Muscle layer of colon (tissue), 2 donors: ENCODE data around the gene EPHA2.
"Not testable (repeated sequence)": the region's sequence is repeated elsewhere in the genome, so short reads cannot be mapped to it uniquely, and the experiment has no call there.

Experiments
- H3K27ac ChIP-seq: one replicate; pipeline ENCODE4 v1.7.0; 2013; ENCODE audit warnings: low read depth, mild to moderate bottlenecking, low read length, moderate library complexity
- H3K27me3 ChIP-seq, 2 donors: one replicate each; pipeline ENCODE4 v1.7.0; 2013; ENCODE audit warnings: low read length in 2 of 2, mild to moderate bottlenecking in 2 of 2; ENCODE audit not compliant: insufficient read depth in 2 of 2, control insufficient read depth in 1 of 2
- H3K36me3 ChIP-seq: one replicate; pipeline ENCODE4 v1.7.0; 2013; ENCODE audit warnings: mild to moderate bottlenecking, low read length; ENCODE audit not compliant: insufficient read depth
- H3K4me1 ChIP-seq: one replicate; pipeline ENCODE4 v1.7.0; 2013; ENCODE audit warnings: mild to moderate bottlenecking, low read length; ENCODE audit not compliant: insufficient read depth
- H3K4me3 ChIP-seq, 2 donors: one replicate each; pipeline ENCODE4 v1.7.0; 2013; ENCODE audit warnings: low read length in 2 of 2, low read depth in 1 of 2, mild to moderate bottlenecking in 1 of 2, moderate library complexity in 1 of 2
- H3K9ac ChIP-seq: one replicate; pipeline ENCODE4 v1.7.0; 2013; ENCODE audit warnings: low read length
- H3K9me3 ChIP-seq: one replicate; pipeline ENCODE4 v1.7.0; 2013; ENCODE audit warnings: mild to moderate bottlenecking, low read length
- donor health status: abdominal sarcoma.
- donor health status: Adenocarcinoma of cecum.

The EPHA2 gene

DNA sequence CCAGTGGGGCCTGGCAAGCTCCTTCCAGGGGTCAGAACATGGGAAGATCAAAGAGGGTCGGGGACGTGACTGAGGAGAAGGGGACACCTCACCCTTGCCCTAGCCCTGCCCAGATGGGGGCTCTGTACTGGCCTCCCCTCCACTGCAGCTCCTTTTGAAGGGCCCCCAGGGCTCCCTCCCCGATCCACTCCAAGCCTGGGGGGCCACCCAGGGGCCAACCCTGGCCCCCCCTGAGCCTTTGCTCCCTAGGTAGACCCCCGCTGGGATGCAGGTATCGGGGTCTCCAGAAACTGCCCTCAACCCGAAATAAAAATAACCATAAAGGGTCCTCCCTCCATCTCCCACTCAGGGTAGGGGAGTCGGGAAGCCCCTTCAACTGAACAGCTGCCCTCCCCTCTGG, 45.0 kb downstream of the EPHA2 start:
- Histone ChIP-seq H3K9me3 (no peaks in the 10 kb centered on the region), H3K4me1 (no peaks in the 10 kb centered on the region), H3K9ac (no peak overlapping the region), H3K4me3 (no peak overlapping the region), H3K27me3 (no peaks in the 10 kb centered on the region), H3K36me3 (no peaks in the 10 kb centered on the region), H3K27ac (no peak overlapping the region)

DNA sequence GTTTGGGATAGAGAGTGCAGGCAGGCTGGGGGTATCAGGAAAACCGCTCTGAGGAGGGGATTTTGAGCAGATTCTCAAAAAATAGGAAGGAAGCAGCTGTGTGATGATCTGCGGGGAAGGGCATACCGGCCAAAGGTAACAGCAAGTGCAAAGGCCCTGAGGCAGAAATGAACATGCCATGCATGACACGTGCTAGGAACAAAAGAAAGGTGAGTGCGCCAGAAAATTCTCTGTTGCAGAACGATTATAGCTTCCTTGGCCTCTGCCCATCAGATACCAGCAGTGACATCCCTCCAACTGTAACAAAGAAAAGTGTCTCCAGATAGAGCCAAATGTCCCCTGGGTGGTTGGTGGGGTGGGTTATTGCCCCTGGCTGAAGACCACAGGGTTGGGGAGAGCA, 45.4 kb downstream of the EPHA2 start:
- Histone ChIP-seq H3K36me3 (no peaks in the 10 kb centered on the region), H3K27me3 (no peaks in the 10 kb centered on the region), H3K4me1 (no peaks in the 10 kb centered on the region), H3K27ac (no peak overlapping the region), H3K4me3 (no peak overlapping the region), H3K9ac (no peak overlapping the region), H3K9me3 (no peaks in the 10 kb centered on the region)

DNA sequence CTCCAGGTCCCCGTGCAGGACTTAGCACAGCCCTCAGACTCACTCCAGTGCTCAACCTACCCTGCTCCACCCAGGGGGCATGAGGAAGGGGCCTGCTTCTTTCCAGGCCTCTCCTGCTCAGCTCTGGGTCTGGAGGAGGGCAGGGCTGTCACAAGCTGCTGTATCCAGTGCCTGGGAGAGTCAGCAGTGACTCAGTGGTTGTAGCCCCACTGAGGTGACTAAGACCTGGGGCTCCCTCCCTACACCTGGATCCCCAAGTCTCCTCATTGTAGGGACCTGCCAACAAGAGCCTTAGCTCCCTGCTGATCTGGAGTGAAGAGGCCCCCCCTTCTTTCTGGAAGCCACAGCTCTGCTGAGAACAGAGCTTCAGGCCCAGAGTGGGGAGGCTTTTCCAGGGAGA, 46.3 kb downstream of the EPHA2 start:
- H3K9ac ChIP-seq: no peak overlapping the region
- no peaks in the 10 kb centered on the region for H3K4me1 ChIP-seq
- no peak overlapping the region for H3K27ac ChIP-seq

DNA sequence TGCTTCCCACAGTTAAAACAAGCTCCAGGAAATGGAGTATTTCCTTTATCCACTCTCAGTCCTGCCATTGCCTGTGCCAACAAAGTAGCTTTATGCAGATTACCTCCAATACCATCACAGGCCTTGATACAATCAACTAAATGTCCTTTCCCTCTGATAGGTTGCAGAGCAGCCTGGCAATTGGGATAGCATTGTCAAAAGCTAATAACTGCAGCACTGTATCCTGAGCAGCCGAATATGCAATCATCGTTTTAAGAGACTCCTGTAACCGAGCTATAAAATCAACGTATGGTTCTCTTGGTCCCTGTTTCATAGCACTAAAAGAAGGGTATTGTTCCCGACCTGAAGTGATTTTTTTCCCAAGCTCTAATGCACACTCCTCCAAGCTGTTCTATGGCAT, 48.8 kb downstream of the EPHA2 start:
- H3K9me3 ChIP-seq, H3K9ac ChIP-seq, H3K27me3 ChIP-seq, H3K27ac ChIP-seq, H3K4me1 ChIP-seq, H3K36me3 ChIP-seq, H3K4me3 ChIP-seq: not testable (repeated sequence)

More for the DNA sequence above, 46.3 kb downstream of the EPHA2 start:
- H3K36me3 ChIP-seq: no peaks in the 10 kb centered on the region
- no peak overlapping the region for H3K4me3 ChIP-seq
- H3K27me3 ChIP-seq: no peaks in the 10 kb centered on the region
- no peaks in the 10 kb centered on the region for H3K9me3 ChIP-seq

DNA sequence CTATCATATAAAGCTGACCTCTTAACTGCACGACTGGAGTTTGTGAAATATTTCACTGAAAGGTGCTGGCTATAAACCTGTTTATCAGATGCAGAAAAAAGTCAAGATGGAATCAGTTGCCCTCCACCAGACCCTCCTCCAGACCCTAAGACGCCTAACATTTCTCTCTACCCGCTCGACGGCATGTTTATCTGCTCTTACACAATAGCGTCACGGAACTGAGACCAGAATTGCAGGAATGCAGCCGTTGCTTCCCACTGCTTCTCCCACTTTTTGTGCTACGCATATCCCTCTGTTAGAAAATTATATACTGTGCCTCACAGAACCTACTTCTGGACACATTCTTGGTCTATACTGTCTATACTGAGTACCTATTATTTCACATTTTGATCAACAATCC, 54.2 kb downstream of the EPHA2 start:
- H3K9me3 ChIP-seq: no peaks in the 10 kb centered on the region
- no peaks in the 10 kb centered on the region for H3K27me3 ChIP-seq
- no peak overlapping the region for H3K9ac ChIP-seq
- H3K4me1 ChIP-seq: no peaks in the 10 kb centered on the region
- H3K36me3 ChIP-seq: no peaks in the 10 kb centered on the region
- H3K4me3 ChIP-seq: no peak overlapping the region
- H3K27ac ChIP-seq: no peak overlapping the region

GRCh38 chr1:16099412-16099811, 56.5 kb downstream of the EPHA2 start:
- H3K27ac ChIP-seq: no peak overlapping the region
- no peak overlapping the region for H3K4me3 ChIP-seq
- no peaks in the 10 kb centered on the region for H3K9me3 ChIP-seq
- H3K27me3 ChIP-seq: no peaks in the 10 kb centered on the region
- no peaks in the 10 kb centered on the region for H3K36me3 ChIP-seq
- H3K4me1 ChIP-seq: no peaks in the 10 kb centered on the region
- H3K9ac ChIP-seq: no peak overlapping the region

- Histone ChIP-seq H3K9ac (no peak overlapping the region), H3K4me1 (no peaks in the 10 kb centered on the region), H3K4me3 (no peak overlapping the region), H3K27me3 (no peaks in the 10 kb centered on the region), H3K9me3 (no peaks in the 10 kb centered on the region), H3K36me3 (no peaks in the 10 kb centered on the region), H3K27ac (no peak overlapping the region)
These were observed 60.4 kb downstream of the EPHA2 start for GRCh38 chr1:16095447-16095846.

DNA sequence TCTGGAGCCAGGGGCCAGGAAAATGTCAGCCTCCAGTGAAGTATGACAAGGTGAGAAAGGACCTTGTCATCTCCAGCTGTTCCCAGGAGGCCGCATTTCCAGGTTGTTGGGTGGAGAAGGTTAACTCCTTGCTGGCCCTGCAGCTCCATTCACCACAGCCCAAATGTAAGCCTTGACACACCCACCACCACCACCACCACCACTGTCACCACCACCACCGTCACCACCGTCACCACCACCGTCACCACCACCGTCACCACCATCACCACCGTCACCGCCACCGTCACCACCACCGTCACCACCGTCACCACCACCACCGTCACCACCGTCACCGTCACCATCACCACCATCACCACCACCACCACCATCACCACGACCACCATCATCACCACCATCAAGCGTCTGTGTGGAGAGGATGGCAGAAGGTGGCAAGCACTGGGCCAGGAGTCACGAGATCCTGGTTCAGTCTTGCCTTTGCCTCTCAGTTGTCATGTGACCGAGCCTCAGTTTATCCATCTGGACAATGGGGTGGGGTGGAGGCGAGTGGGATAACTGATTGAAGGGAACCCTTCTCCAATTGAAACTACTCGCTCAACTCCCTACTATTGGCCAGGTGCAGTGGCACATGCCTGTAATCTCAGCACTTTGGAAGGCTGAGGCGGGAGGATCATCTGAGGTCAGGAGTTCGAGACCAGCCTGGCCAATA, 61.3 kb downstream of the EPHA2 start:
- Histone ChIP-seq H3K4me1 (no peaks in the 10 kb centered on the region), H3K27ac (no peak overlapping the region), H3K4me3 (no peak overlapping the region), H3K9ac (no peak overlapping the region), H3K36me3 (no peaks in the 10 kb centered on the region), H3K27me3 (no peaks in the 10 kb centered on the region), H3K9me3 (no peaks in the 10 kb centered on the region)

- H3K9me3 ChIP-seq: no peaks in the 10 kb centered on the region
These were observed 62.3 kb downstream of the EPHA2 start for GRCh38 chr1:16093611-16094010.

DNA sequence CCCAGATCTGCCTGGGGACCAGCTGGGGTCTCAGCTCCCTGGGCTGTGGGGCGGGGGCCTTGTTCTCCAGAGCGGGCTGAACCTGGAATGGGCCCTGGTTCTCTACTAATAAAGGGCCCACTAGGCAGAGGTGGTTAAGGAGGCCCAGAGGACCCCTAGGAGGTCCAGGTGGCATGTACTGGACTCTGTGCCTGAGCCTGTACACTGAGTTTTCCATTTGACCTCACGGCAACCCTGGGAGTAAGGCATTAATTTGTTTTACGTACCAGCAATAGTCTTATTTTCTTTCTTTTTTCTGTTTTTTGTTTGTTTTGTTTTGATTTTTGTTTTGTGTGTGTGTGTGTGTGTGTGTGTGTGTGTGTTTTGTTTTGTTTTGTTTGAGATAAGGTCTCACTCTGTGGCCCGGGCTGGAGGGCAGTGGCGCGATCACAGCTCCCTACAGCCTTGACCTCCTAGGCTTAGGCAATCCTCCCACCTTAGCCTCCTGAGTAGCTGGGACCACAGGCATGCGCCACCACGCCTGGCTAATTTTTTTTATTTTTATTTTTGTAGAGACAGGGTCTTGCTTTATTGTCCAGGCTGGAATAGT, 62.9 kb downstream of the EPHA2 start:
- Histone ChIP-seq H3K9me3 (no peaks in the 10 kb centered on the region), H3K4me3 (no peak overlapping the region), H3K27ac (no peak overlapping the region), H3K9ac (no peak overlapping the region), H3K27me3 (no peaks in the 10 kb centered on the region), H3K4me1 (no peaks in the 10 kb centered on the region), H3K36me3 (no peaks in the 10 kb centered on the region)

More at GRCh38 chr1:16093611-16094010, 62.3 kb downstream of the EPHA2 start:
- no peak overlapping the region for H3K27ac ChIP-seq
- no peak overlapping the region for H3K9ac ChIP-seq
- no peaks in the 10 kb centered on the region for H3K4me1 ChIP-seq
- H3K4me3 ChIP-seq: no peak overlapping the region
- H3K27me3 ChIP-seq: no peaks in the 10 kb centered on the region
- no peaks in the 10 kb centered on the region for H3K36me3 ChIP-seq

DNA sequence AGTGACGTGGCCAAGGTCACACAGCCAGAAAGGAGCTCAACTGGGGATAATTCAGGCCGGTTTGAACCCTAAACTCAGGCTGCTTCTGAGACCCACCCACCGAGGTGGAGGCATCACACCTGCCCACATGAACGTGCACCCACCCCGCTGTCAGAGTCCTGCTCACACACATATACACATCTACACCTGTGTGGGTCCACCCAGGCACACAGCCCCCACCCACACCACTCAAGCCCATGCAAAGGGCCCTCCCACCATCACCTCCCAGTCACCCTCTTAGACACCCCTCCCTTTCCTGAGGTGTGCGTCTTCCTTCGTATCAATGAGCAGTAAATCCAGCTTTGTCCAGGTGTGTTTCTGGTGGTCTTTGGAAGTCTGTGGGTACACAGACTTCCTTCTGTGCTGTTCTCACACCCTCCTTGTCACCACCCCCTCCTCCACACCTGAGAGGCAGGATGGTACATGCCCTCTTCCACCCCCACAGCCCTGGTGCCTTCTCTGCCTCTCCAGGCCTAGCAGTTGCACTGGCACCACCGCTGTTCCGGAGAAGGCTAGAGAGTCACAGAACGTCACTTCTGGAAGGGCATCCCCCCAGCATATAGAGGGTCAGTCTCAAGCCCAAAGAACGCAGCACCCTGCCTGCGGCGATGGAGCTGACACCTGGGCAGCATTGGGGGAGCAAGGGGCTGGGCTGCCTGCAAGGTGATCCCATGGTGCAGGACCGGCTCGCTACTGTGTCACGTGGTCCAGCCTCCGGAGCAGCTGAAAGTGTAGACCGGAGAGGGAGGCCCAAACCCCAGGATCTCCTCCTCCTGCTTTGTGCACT, 63.6 kb downstream of the EPHA2 start:
- H3K9ac ChIP-seq: no peak overlapping the region
- no peaks in the 10 kb centered on the region for H3K4me1 ChIP-seq
- H3K36me3 ChIP-seq: no peaks in the 10 kb centered on the region
- H3K27ac ChIP-seq: no peak overlapping the region
- no peaks in the 10 kb centered on the region for H3K27me3 ChIP-seq
- no peaks in the 10 kb centered on the region for H3K9me3 ChIP-seq
- no peak overlapping the region for H3K4me3 ChIP-seq
